Stimulated activated CD4-positive, alpha-beta T cell treated with anti-CD3 and anti-CD28 coated beads, Interleukin-2, amount 100 ng/mL, for 4 hours (primary cell): Measurements from ENCODE around the gene MEPCE.

Experiments used
- DNase-seq: peaks from one replicate; pipeline ENCODE4 v3.0.0-alpha.2; 2020; ENCODE audit warnings: low read depth

MEPCE gene

GRCh38 chr7:100407285-100408180, 22.1 kb upstream of the MEPCE start:
- peak; percentile 42 for DNase-seq

- no peak for DNase-seq
These were observed 18.5 kb upstream of the MEPCE start for GRCh38 chr7:100411101-100411500.

GRCh38 chr7:100413346-100413745, 16.3 kb upstream of the MEPCE start:
- no peak for DNase-seq

GRCh38 chr7:100413889-100414288, 15.7 kb upstream of the MEPCE start:
- no peak for DNase-seq

GRCh38 chr7:100415448-100415847, 14.2 kb upstream of the MEPCE start:
- DNase-seq = no peak

- DNase-seq = no peak
These were observed 10.5 kb upstream of the MEPCE start for GRCh38 chr7:100418930-100419659.

GRCh38 chr7:100419660-100420226, 9.9 kb upstream of the MEPCE start:
- no peak for DNase-seq

GRCh38 chr7:100423315-100423714, 6.3 kb upstream of the MEPCE start:
- DNase-seq = no peak

GRCh38 chr7:100425347-100425746, 4.3 kb upstream of the MEPCE start:
- no peak for DNase-seq

GRCh38 chr7:100426516-100426915, 3.1 kb upstream of the MEPCE start:
- no peak for DNase-seq

- DNase-seq = no peak
These were observed 1.9 kb upstream of the MEPCE start for GRCh38 chr7:100427762-100428198.

- peak; percentile 96 for DNase-seq
These were observed 1.2 kb upstream of the MEPCE start, which contains the start of gene ZCWPW1 for GRCh38 chr7:100428199-100428966. Gene ZCWPW1, minus strand, starts transcription at chr7:100428703. Its CDS starts 8,054 bp downstream, at chr7:100420649.

GRCh38 chr7:100428967-100429636, 529 bp upstream of the MEPCE start:
- DNase-seq = peak; percentile 100

- DNase-seq = peak; percentile 43
These were observed 1.1 kb downstream of the MEPCE start for GRCh38 chr7:100430493-100431285.

- no peak for DNase-seq
These were observed 1.7 kb downstream of the MEPCE start for GRCh38 chr7:100431286-100431735.

- DNase-seq = no peak
These were observed 2.4 kb downstream of the MEPCE start for GRCh38 chr7:100432053-100432452.

- DNase-seq = no peak
These were observed 3.1 kb downstream of the MEPCE start for GRCh38 chr7:100432621-100433275.

GRCh38 chr7:100433276-100433591, 3.6 kb downstream of the MEPCE start:
- no peak for DNase-seq

- DNase-seq = no peak
These were observed 4.1 kb downstream of the MEPCE start for GRCh38 chr7:100433592-100434296.
